WTC11 (cell line): Measurements from ENCODE around the gene PARP4. TPM values are rescaled to one million over a fixed set of nuclear protein-coding genes. Genes with fewer than 3 reads are reported as not detected.

ENCODE experiments used
- ATAC-seq: fragments of 200-7000 bp; cut with Tn5 transposase; 2 replicates; pipeline ENCODE4 v1.10.0; 2021; ENCODE audit warnings: mild to moderate bottlenecking, moderate library complexity
- CTCF ChIA-PET: fragments of 300-600 bp; sonication (Branson Sonifier 250); formaldehyde crosslinking; loops from one replicate; lab custom pipeline; 2021; ENCODE audit warnings: antibody characterized with exemption; lab: Charles Lee
- POLR2A ChIA-PET: fragments of 350-600 bp; sonication (Branson Sonifier 250); formaldehyde crosslinking; loops from one replicate; lab custom pipeline; 2021; ENCODE audit warnings: antibody characterized with exemption; lab: Charles Lee
- DNase-seq: peaks from one replicate; pipeline ENCODE4 v3.0.0; 2021; ENCODE audit warnings: low spot score
- H3K27ac Mint-ChIP-seq: 2 replicates; pipeline ENCODE4 v1.8.0; 2021; ENCODE audit warnings: mixed read lengths
- H3K27me3 Mint-ChIP-seq: 2 replicates; pipeline ENCODE4 v1.8.0; 2021; ENCODE audit warnings: low read depth, mild to moderate bottlenecking, moderate library complexity, mixed read lengths
- H3K36me3 Mint-ChIP-seq: 2 replicates; pipeline ENCODE4 v1.8.0; 2021; ENCODE audit warnings: mixed read lengths
- H3K4me1 Mint-ChIP-seq: 2 replicates; pipeline ENCODE4 v1.8.0; 2022; ENCODE audit warnings: mixed read lengths
- H3K4me3 Mint-ChIP-seq: 2 replicates; pipeline ENCODE4 v1.8.0; 2021; ENCODE audit warnings: mild to moderate bottlenecking, moderate library complexity, mixed read lengths
- H3K9me3 Mint-ChIP-seq: 2 replicates; pipeline ENCODE4 v1.8.0; 2021; ENCODE audit warnings: mixed read lengths
- AR ChIP-seq: fragments of 250-450 bp; sonication (Bioruptor Pico); IDR thresholded peaks from 2 replicates; pipeline ENCODE4 v1.9.0; 2021; ENCODE audit warnings: mild to moderate bottlenecking
- ARID4B ChIP-seq: sonication (generic); formaldehyde crosslinking; IDR thresholded peaks from 2 replicates; pipeline ENCODE4 v1.8.0; 2023; ENCODE audit warnings: missing genetic modification reagents, mild to moderate bottlenecking, borderline replicate concordance
- E2F4 ChIP-seq: sonication (generic); formaldehyde crosslinking; IDR thresholded peaks from 2 replicates; pipeline ENCODE4 v1.8.1; 2022; ENCODE audit warnings: low read depth, mild to moderate bottlenecking, moderate library complexity, missing genetic modification reagents, borderline replicate concordance
- E2F5 ChIP-seq: sonication (generic); formaldehyde crosslinking; IDR thresholded peaks from 2 replicates; pipeline ENCODE4 v1.8.1; 2022; ENCODE audit warnings: mild to moderate bottlenecking, moderate library complexity, missing genetic modification reagents
- ETV6 ChIP-seq: sonication (generic); formaldehyde crosslinking; IDR thresholded peaks from 2 replicates; pipeline ENCODE4 v1.8.1; 2022; ENCODE audit warnings: mild to moderate bottlenecking, missing genetic modification reagents
- FOXK1 ChIP-seq: sonication (generic); formaldehyde crosslinking; IDR thresholded peaks from 2 replicates; pipeline ENCODE4 v1.8.0; 2022; ENCODE audit warnings: mild to moderate bottlenecking, moderate library complexity, missing genetic modification reagents
- IRF2 ChIP-seq: sonication (generic); formaldehyde crosslinking; IDR thresholded peaks from 2 replicates; pipeline ENCODE4 v1.8.0; 2022; ENCODE audit warnings: low read depth, missing genetic modification reagents, borderline replicate concordance
- JAZF1 ChIP-seq: fragments of 250-450 bp; sonication (Bioruptor Pico); IDR thresholded peaks from 2 replicates; pipeline ENCODE4 v1.9.0; 2021; ENCODE audit warnings: moderate library complexity, mild to moderate bottlenecking, inconsistent platforms
- NFATC4 ChIP-seq: fragments of 250-450 bp; sonication (Bioruptor Pico); IDR thresholded peaks from 2 replicates; pipeline ENCODE4 v1.9.0; 2021; ENCODE audit warnings: mild to moderate bottlenecking
- PRRX2 ChIP-seq: fragments of 250-450 bp; sonication (Bioruptor Pico); IDR thresholded peaks from 2 replicates; pipeline ENCODE4 v1.8.0; 2021; ENCODE audit warnings: mild to moderate bottlenecking
- RELA ChIP-seq: sonication (generic); formaldehyde crosslinking; IDR thresholded peaks from 2 replicates; pipeline ENCODE4 v1.8.1; 2022; ENCODE audit warnings: missing genetic modification reagents, mild to moderate bottlenecking, borderline replicate concordance
- RORB ChIP-seq: fragments of 250-450 bp; sonication (Bioruptor Pico); IDR thresholded peaks from 2 replicates; pipeline ENCODE4 v1.9.0; 2021; ENCODE audit warnings: mild to moderate bottlenecking
- SMAD3 ChIP-seq: sonication (generic); formaldehyde crosslinking; IDR thresholded peaks from 2 replicates; pipeline ENCODE4 v1.8.0; 2022; ENCODE audit warnings: missing genetic modification reagents, mild to moderate bottlenecking, borderline replicate concordance
- USF1 ChIP-seq: sonication (generic); formaldehyde crosslinking; IDR thresholded peaks from 2 replicates; pipeline ENCODE4 v1.8.0; 2022; ENCODE audit warnings: mild to moderate bottlenecking, missing genetic modification reagents
- ZBTB21 ChIP-seq: sonication (generic); formaldehyde crosslinking; IDR thresholded peaks from 2 replicates; pipeline ENCODE4 v1.8.1; 2023; ENCODE audit warnings: mild to moderate bottlenecking, missing genetic modification reagents, borderline replicate concordance
- ZMAT4 ChIP-seq: fragments of 250-450 bp; sonication (Bioruptor Pico); IDR thresholded peaks from 2 replicates; pipeline ENCODE4 v1.9.0; 2021; ENCODE audit warnings: mild to moderate bottlenecking
- ZNF121 ChIP-seq: sonication (generic); formaldehyde crosslinking; IDR thresholded peaks from 2 replicates; pipeline ENCODE4 v1.8.0; 2023; ENCODE audit warnings: missing genetic modification reagents
- ZNF281 ChIP-seq: sonication (generic); formaldehyde crosslinking; IDR thresholded peaks from 2 replicates; pipeline ENCODE4 v1.8.0; 2023; ENCODE audit warnings: mild to moderate bottlenecking, missing genetic modification reagents
- ZNF425 ChIP-seq: fragments of 250-450 bp; sonication (Bioruptor Pico); conservative IDR thresholded peaks from 2 replicates; pipeline ENCODE4 v1.9.0; 2021; ENCODE audit warnings: mild to moderate bottlenecking
- ZNF512 ChIP-seq: sonication (generic); formaldehyde crosslinking; IDR thresholded peaks from 2 replicates; pipeline ENCODE4 v1.8.1; 2022; ENCODE audit warnings: missing genetic modification reagents, borderline replicate concordance
- total RNA-seq: library from RNA; stranded (reverse); gene quantifications from 3 replicates; pipeline ENCODE4 v1.2.3, GENCODE V29; 2021

PARP4 gene
- total RNA-seq, 1 experiment from 2014 or later = 30.7 TPM

GRCh38 chr13:24459726-24460125, 52.9 kb downstream of the PARP4 start (continued):
- TF ChIP-seq ZNF281 (CRISPR knock-in tag) (no peak), SMAD3 (no peak), E2F5 (CRISPR knock-in tag) (no peak), RORB (CRISPR knock-in tag) (no peak), ARID4B (CRISPR knock-in tag) (no peak), JAZF1 (CRISPR knock-in tag) (no peak)

GRCh38 chr13:24459234-24459633, 53.3 kb downstream of the PARP4 start:
- no peak for ATAC-seq
- Mint-ChIP-seq H3K4me1 (peaks cover 6% of the 10 kb centered on the region), H3K27ac (no peak overlapping the region), H3K9me3 (no peaks in the 10 kb centered on the region), H3K36me3 (peaks cover 36% of the 10 kb centered on the region), H3K4me3 (no peak overlapping the region), H3K27me3 (no peaks in the 10 kb centered on the region)
- POLR2A ChIA-PET = no interaction called here
- CTCF ChIA-PET = no interaction called here
- no peak for DNase-seq
- TF ChIP-seq AR (CRISPR knock-in tag) (no peak), RELA (CRISPR knock-in tag) (no peak), ZMAT4 (CRISPR knock-in tag) (no peak), PRRX2 (CRISPR knock-in tag) (no peak), FOXK1 (CRISPR knock-in tag) (no peak), ZBTB21 (no peak), IRF2 (CRISPR knock-in tag) (no peak), ZNF425 (no peak), NFATC4 (CRISPR knock-in tag) (no peak), E2F4 (CRISPR knock-in tag) (no peak), ZNF121 (CRISPR knock-in tag) (no peak), ETV6 (CRISPR knock-in tag) (no peak), ZNF512 (CRISPR knock-in tag) (no peak), USF1 (CRISPR knock-in tag) (no peak)
